OCI-LY7 (cell line): ENCODE data around the gene RASGRP2. TPM values are rescaled to one million over a fixed set of nuclear protein-coding genes. Genes with fewer than 3 reads are reported as not detected.
"Not testable (repeated sequence)": the region's sequence is repeated elsewhere in the genome, so short reads cannot be mapped to it uniquely, and the experiment has no call there.

Experiments used
- BruUV-seq: library from RNA; stranded (reverse); fragments of 400-500 nt; replicated peaks from 2 replicates; lab custom pipeline; 2021; lab: Mats Ljungman, UMichigan
- CTCF ChIA-PET: fragments of 300-600 bp; sonication (Branson Sonifier 250); formaldehyde crosslinking; loops from one replicate; lab custom pipeline; 2022; ENCODE audit warnings: antibody characterized with exemption; ENCODE audit not compliant: unreplicated experiment; lab: Charles Lee
- POLR2A ChIA-PET: fragments of 300-600 bp; sonication (Branson Sonifier 250); formaldehyde crosslinking; loops from one replicate; lab custom pipeline; 2022; ENCODE audit warnings: antibody characterized with exemption; lab: Charles Lee
- DNase-seq: peaks from one replicate; pipeline ENCODE4 v3.0.0-alpha.2; 2015; ENCODE audit warnings: low spot score
- H2AFZ ChIP-seq: fragments of 200-600 bp; sonication (generic), shearing (Covaris generic); 2 replicates; pipeline ENCODE4 v1.6.1; 2014; ENCODE audit warnings: mild to moderate bottlenecking, antibody characterized with exemption, low read length, moderate library complexity
- H3K27ac ChIP-seq: fragments of 200-600 bp; sonication (generic); 2 replicates; pipeline ENCODE4 v1.5.1; 2014; ENCODE audit warnings: mixed run types, low read depth, mild to moderate bottlenecking, moderate library complexity, low read length, inconsistent platforms; ENCODE audit not compliant: poor library complexity, severe bottlenecking
- H3K36me3 ChIP-seq: fragments of 200-600 bp; sonication (generic); 2 replicates; pipeline ENCODE4 v1.6.1; 2014; ENCODE audit warnings: mild to moderate bottlenecking, antibody characterized with exemption, low read length, moderate library complexity, mixed read lengths; ENCODE audit not compliant: insufficient read depth
- H3K4me1 ChIP-seq: fragments of 200-600 bp; sonication (generic); 2 replicates; pipeline ENCODE4 v1.5.1; 2014; ENCODE audit warnings: mild to moderate bottlenecking, low read length; ENCODE audit not compliant: insufficient read depth, poor library complexity, severe bottlenecking
- H3K4me2 ChIP-seq: fragments of 200-600 bp; sonication (generic); 2 replicates; pipeline ENCODE4 v1.6.1; 2014; ENCODE audit warnings: mild to moderate bottlenecking, low read length
- H3K4me3 ChIP-seq: fragments of 200-600 bp; sonication (generic); 2 replicates; pipeline ENCODE4 v1.5.1; 2014; ENCODE audit warnings: mild to moderate bottlenecking, low read depth, low read length; ENCODE audit not compliant: poor library complexity, severe bottlenecking
- H3K79me2 ChIP-seq: fragments of 200-600 bp; sonication (generic); 2 replicates; pipeline ENCODE4 v1.6.1; 2016; ENCODE audit warnings: low read depth, mild to moderate bottlenecking, low read length, moderate library complexity, mixed read lengths; ENCODE audit not compliant: insufficient read depth
- H3K9me2 ChIP-seq: fragments of 200-600 bp; sonication (generic); 2 replicates; pipeline ENCODE4 v1.6.1; 2016; ENCODE audit warnings: mild to moderate bottlenecking, low read length, mixed read lengths; ENCODE audit not compliant: insufficient read depth
- H3K9me3 ChIP-seq: fragments of 200-600 bp; sonication (generic); 2 replicates; pipeline ENCODE4 v1.6.1; 2014; ENCODE audit warnings: mild to moderate bottlenecking, mixed run types, low read length, mixed read lengths
- H4K20me1 ChIP-seq: fragments of 200-600 bp; sonication (generic); 2 replicates; pipeline ENCODE4 v1.6.1; 2014; ENCODE audit warnings: mild to moderate bottlenecking, antibody characterized with exemption, low read length, moderate library complexity, mixed read lengths; ENCODE audit not compliant: insufficient read depth
- CTCF ChIP-seq: fragments of 200-600 bp; sonication (generic); conservative IDR thresholded peaks from 2 replicates; pipeline ENCODE4 v1.5.1; 2014; ENCODE audit warnings: mild to moderate bottlenecking, antibody characterized with exemption, low read length, moderate library complexity, mixed read lengths
- EZH2phosphoT487 ChIP-seq: fragments of 200-600 bp; sonication (generic); IDR thresholded peaks from 2 replicates; pipeline ENCODE4 v1.6.1; 2018; ENCODE audit warnings: low read depth, borderline replicate concordance, mild to moderate bottlenecking, mixed run types, antibody characterized with exemption, low read length, moderate library complexity, mixed read lengths
- intact Hi-C: fragments of 100-400 bp; cut with micrococcal nuclease; formaldehyde crosslinking; loops from one replicate; pipeline ENCODE4 v1.10.0; 2022; ENCODE audit not compliant: unreplicated experiment
- total RNA-seq, 2 experiments: library from RNA; depleted of rRNA in 1 of 2; stranded (reverse); fragments of >200 nt in 1 of 2; shearing (Covaris generic) in 1 of 2; gene quantifications; 2 replicates each; pipeline ENCODE4 v1.2.3, GENCODE V29; 2014 to 2022

The RASGRP2 gene
- total RNA-seq, 2 experiments from 2014 or later: 127 to 195 TPM

GRCh38 chr11:64703048-64703447, 40.9 kb downstream of the RASGRP2 start:
- H3K4me3 ChIP-seq: no peak overlapping the region
- intact Hi-C loops: no loop called here
- no peak overlapping the region for H2AFZ ChIP-seq
- no peak overlapping the region for H3K4me2 ChIP-seq
- ChIA-PET POLR2A (interaction anchor here (0.7 to 1.4 kb wide), 3 partner anchors 8 to 19 kb away, joined by 3 to 5 read pairs (median 3); no protein-coding TSS in a partner anchor), CTCF (no interaction called here)
- H3K9me3 ChIP-seq: no peaks in the 10 kb centered on the region
- no peak for DNase-seq
- H3K4me1 ChIP-seq: no peaks in the 10 kb centered on the region
- no peak overlapping the region for H3K27ac ChIP-seq
- no peaks in the 10 kb centered on the region for H3K79me2 ChIP-seq
- no peaks in the 10 kb centered on the region for H4K20me1 ChIP-seq
- no peak for TF ChIP-seq EZH2phosphoT487
- TF ChIP-seq CTCF: no peak
- no peaks in the 10 kb centered on the region for H3K9me2 ChIP-seq
- BruUV-seq: no TSS peak
- H3K36me3 ChIP-seq: no peaks in the 10 kb centered on the region

- intact Hi-C loops, POLR2A ChIA-PET, H3K4me2 ChIP-seq, DNase-seq, CTCF ChIA-PET, BruUV-seq, H3K79me2 ChIP-seq, H4K20me1 ChIP-seq, H3K27ac ChIP-seq, H3K9me2 ChIP-seq, H3K36me3 ChIP-seq, H3K4me3 ChIP-seq, H3K4me1 ChIP-seq, H3K9me3 ChIP-seq, H2AFZ ChIP-seq: not testable (repeated sequence)
Measured at GRCh38 chr11:64701956-64702355, 42.0 kb downstream of the RASGRP2 start.

GRCh38 chr11:64698427-64698826, 45.5 kb downstream of the RASGRP2 start:
- ChIA-PET POLR2A (interaction anchor here (0.9 kb wide), 1 partner anchor 45 kb away, joined by 3 read pairs; the partner anchor contains the start of gene RASGRP2), CTCF (interaction anchor here (1.5 kb wide), 1 partner anchor 10 kb away, joined by 6 read pairs; no protein-coding TSS in a partner anchor)
- BruUV-seq: no TSS peak
- Histone ChIP-seq H3K4me3 (no peak overlapping the region), H3K9me3 (no peaks in the 10 kb centered on the region), H4K20me1 (no peaks in the 10 kb centered on the region), H3K4me2 (no peak overlapping the region), H3K36me3 (no peaks in the 10 kb centered on the region), H3K27ac (no peak overlapping the region), H2AFZ (no peak overlapping the region), H3K9me2 (no peaks in the 10 kb centered on the region), H3K4me1 (peaks cover 23% of the 10 kb centered on the region), H3K79me2 (no peaks in the 10 kb centered on the region)
- intact Hi-C loops: no loop called here
- no peak for DNase-seq
- TF ChIP-seq EZH2phosphoT487 (no peak), CTCF (no peak)
